Stimulated activated naive B cell treated with anti-CD40 and anti-IgM and Interleukin-4, amounts not matched to agents 10 μg/mL and 1 μg/mL and 100 μg/mL, for 72 hours (primary cell): Measurements from ENCODE around the gene CTNND1.

Source experiments
- ATAC-seq, 2 donors: fragments of 150-1000 bp; cut with Tn5 transposase; replicated peaks; 2 replicates each; pipeline ENCODE4 v1.10.0; 2021; ENCODE audit warnings: moderate library complexity in 1 of 2
- DNase-seq: peaks from one replicate; pipeline ENCODE4 v3.0.0; 2021
- H3K27ac Mint-ChIP-seq: one replicate; pipeline ENCODE4 v1.8.0; 2022; ENCODE audit warnings: mild to moderate bottlenecking, mixed read lengths
- H3K27me3 Mint-ChIP-seq, 2 donors: one replicate each; pipeline ENCODE4 v1.8.0; 2022; ENCODE audit warnings: mixed read lengths in 2 of 2
- H3K36me3 Mint-ChIP-seq, 2 donors: one replicate each; pipeline ENCODE4 v1.8.0; 2022; ENCODE audit warnings: mixed read lengths in 2 of 2, mild to moderate bottlenecking in 1 of 2
- H3K4me1 Mint-ChIP-seq, 2 donors: one replicate each; pipeline ENCODE4 v1.8.0; 2022; ENCODE audit warnings: mixed read lengths in 2 of 2, mild to moderate bottlenecking in 1 of 2
- H3K4me3 Mint-ChIP-seq, 2 donors: one replicate each; pipeline ENCODE4 v1.8.0; 2022; ENCODE audit warnings: mild to moderate bottlenecking in 2 of 2, mixed read lengths in 2 of 2, moderate library complexity in 1 of 2
- H3K9me3 Mint-ChIP-seq, 2 donors: one replicate each; pipeline ENCODE4 v1.8.0; 2022; ENCODE audit warnings: mixed read lengths in 2 of 2, mild to moderate bottlenecking in 1 of 2

Gene CTNND1

GRCh38 chr11:57791321-57792059, 29.9 kb downstream of the CTNND1 start:
- peak overlapping the region; percentile 90 for H3K27ac Mint-ChIP-seq
- H3K9me3 Mint-ChIP-seq: peaks cover 0 to 2% of the 10 kb centered on the region in 2 donors
- no peaks in the 10 kb centered on the region for H3K27me3 Mint-ChIP-seq
- H3K36me3 Mint-ChIP-seq: peaks cover 22 to 35% of the 10 kb centered on the region in 2 donors
- DNase-seq (no peak), ATAC-seq (peak; percentile 6 to 10)
- H3K4me3 Mint-ChIP-seq: peak overlapping the region in 1 of 2 donors; percentile 59
- peaks cover 36 to 73% of the 10 kb centered on the region in 2 donors for H3K4me1 Mint-ChIP-seq

- no peaks in the 10 kb centered on the region for H3K27me3 Mint-ChIP-seq
- peaks cover 33 to 70% of the 10 kb centered on the region in 2 donors for H3K4me1 Mint-ChIP-seq
- ATAC-seq: peak; percentile 89 to 91
- peaks cover 26 to 37% of the 10 kb centered on the region in 2 donors for H3K36me3 Mint-ChIP-seq
- peak overlapping the region; percentile 90 for H3K27ac Mint-ChIP-seq
- H3K4me3 Mint-ChIP-seq: peak overlapping the region; percentile 59 to 63
- DNase-seq: peak; percentile 70
- H3K9me3 Mint-ChIP-seq: peaks cover 0 to 2% of the 10 kb centered on the region in 2 donors
Observed at GRCh38 chr11:57792060-57792541, 30.5 kb downstream of the CTNND1 start.

- peak overlapping the region; percentile 91 for H3K27ac Mint-ChIP-seq
- peak; percentile 36 to 50 for ATAC-seq
- H3K27me3 Mint-ChIP-seq: no peaks in the 10 kb centered on the region
- H3K9me3 Mint-ChIP-seq: peaks cover 0 to 2% of the 10 kb centered on the region in 2 donors
- DNase-seq: peak; percentile 8
- peak overlapping the region; percentile 59 to 64 for H3K4me3 Mint-ChIP-seq
- peaks cover 29 to 38% of the 10 kb centered on the region in 2 donors for H3K36me3 Mint-ChIP-seq
- peaks cover 32 to 64% of the 10 kb centered on the region in 2 donors for H3K4me1 Mint-ChIP-seq
Observed at GRCh38 chr11:57792870-57793269, 31.3 kb downstream of the CTNND1 start.

- H3K27me3 Mint-ChIP-seq: no peaks in the 10 kb centered on the region
- DNase-seq (no peak), ATAC-seq (no peak)
- peak overlapping the region; percentile 91 for H3K27ac Mint-ChIP-seq
- peaks cover 32 to 64% of the 10 kb centered on the region in 2 donors for H3K4me1 Mint-ChIP-seq
- peaks cover 0 to 2% of the 10 kb centered on the region in 2 donors for H3K9me3 Mint-ChIP-seq
- no peak overlapping the region for H3K4me3 Mint-ChIP-seq
- H3K36me3 Mint-ChIP-seq: peaks cover 33 to 44% of the 10 kb centered on the region in 2 donors
Observed at GRCh38 chr11:57793351-57794115, 31.9 kb downstream of the CTNND1 start.

GRCh38 chr11:57798905-57799559, 37.4 kb downstream of the CTNND1 start:
- peaks cover 26 to 47% of the 10 kb centered on the region in 2 donors for H3K4me1 Mint-ChIP-seq
- H3K36me3 Mint-ChIP-seq: peaks cover 44% of the 10 kb centered on the region in 2 donors
- no peak overlapping the region for H3K4me3 Mint-ChIP-seq
- peak overlapping the region; percentile 94 for H3K27ac Mint-ChIP-seq
- no peaks in the 10 kb centered on the region for H3K27me3 Mint-ChIP-seq
- H3K9me3 Mint-ChIP-seq: peaks cover 0 to 2% of the 10 kb centered on the region in 2 donors
- peak; percentile 81 to 83 for ATAC-seq
- DNase-seq: no peak

GRCh38 chr11:57800444-57801182, 39.0 kb downstream of the CTNND1 start:
- DNase-seq (no peak), ATAC-seq (peak; percentile 79 to 80)
- peak overlapping the region; percentile 57 for H3K27ac Mint-ChIP-seq
- peaks cover 0 to 2% of the 10 kb centered on the region in 2 donors for H3K9me3 Mint-ChIP-seq
- peaks cover 40 to 49% of the 10 kb centered on the region in 2 donors for H3K36me3 Mint-ChIP-seq
- H3K27me3 Mint-ChIP-seq: no peaks in the 10 kb centered on the region
- H3K4me1 Mint-ChIP-seq: peaks cover 23 to 41% of the 10 kb centered on the region in 2 donors
- no peak overlapping the region for H3K4me3 Mint-ChIP-seq

- Mint-ChIP-seq H3K4me3 (no peak overlapping the region), H3K4me1 (peaks cover 19 to 37% of the 10 kb centered on the region in 2 donors), H3K36me3 (peaks cover 40 to 49% of the 10 kb centered on the region in 2 donors), H3K27ac (no peak overlapping the region), H3K27me3 (no peaks in the 10 kb centered on the region), H3K9me3 (no peaks in the 10 kb centered on the region)
- DNase-seq: no peak
- no peak for ATAC-seq
Observed at GRCh38 chr11:57801183-57801485, 39.5 kb downstream of the CTNND1 start.

- no peak overlapping the region for H3K4me3 Mint-ChIP-seq
- H3K9me3 Mint-ChIP-seq: no peaks in the 10 kb centered on the region
- no peak for ATAC-seq
- H3K27me3 Mint-ChIP-seq: no peaks in the 10 kb centered on the region
- peaks cover 19 to 35% of the 10 kb centered on the region in 2 donors for H3K4me1 Mint-ChIP-seq
- peaks cover 43 to 50% of the 10 kb centered on the region in 2 donors for H3K36me3 Mint-ChIP-seq
- H3K27ac Mint-ChIP-seq: no peak overlapping the region
- no peak for DNase-seq
Observed at GRCh38 chr11:57802411-57802810, 40.8 kb downstream of the CTNND1 start.

- DNase-seq (no peak), ATAC-seq (no peak)
- Mint-ChIP-seq H3K9me3 (no peaks in the 10 kb centered on the region), H3K4me3 (no peak overlapping the region), H3K36me3 (peaks cover 42 to 50% of the 10 kb centered on the region in 2 donors), H3K27ac (no peak overlapping the region), H3K4me1 (peaks cover 7 to 18% of the 10 kb centered on the region in 2 donors), H3K27me3 (no peaks in the 10 kb centered on the region)
Observed at GRCh38 chr11:57804466-57804865, 42.9 kb downstream of the CTNND1 start.

- ATAC-seq (no peak), DNase-seq (no peak)
- H3K4me1 Mint-ChIP-seq: peaks cover 1 to 10% of the 10 kb centered on the region in 2 donors
- peak overlapping the region; percentile 31 for H3K27ac Mint-ChIP-seq
- H3K36me3 Mint-ChIP-seq: peaks cover 48 to 52% of the 10 kb centered on the region in 2 donors
- H3K4me3 Mint-ChIP-seq: no peak overlapping the region
- H3K9me3 Mint-ChIP-seq: no peaks in the 10 kb centered on the region
- no peaks in the 10 kb centered on the region for H3K27me3 Mint-ChIP-seq
Observed at GRCh38 chr11:57805780-57806179, 44.2 kb downstream of the CTNND1 start.

- Mint-ChIP-seq H3K27me3 (no peaks in the 10 kb centered on the region), H3K4me1 (peaks cover 13 to 21% of the 10 kb centered on the region in 2 donors), H3K36me3 (peaks cover 43 to 49% of the 10 kb centered on the region in 2 donors), H3K27ac (no peak overlapping the region), H3K4me3 (no peak overlapping the region), H3K9me3 (no peaks in the 10 kb centered on the region)
- ATAC-seq (no peak), DNase-seq (no peak)
Observed at GRCh38 chr11:57812634-57813033, 51.0 kb downstream of the CTNND1 start.

- peaks cover 36 to 52% of the 10 kb centered on the region in 2 donors for H3K36me3 Mint-ChIP-seq
- peak overlapping the region in 1 of 2 donors; percentile 2 for H3K4me3 Mint-ChIP-seq
- H3K27me3 Mint-ChIP-seq: no peaks in the 10 kb centered on the region
- peaks cover 13 to 21% of the 10 kb centered on the region in 2 donors for H3K4me1 Mint-ChIP-seq
- no peaks in the 10 kb centered on the region for H3K9me3 Mint-ChIP-seq
- H3K27ac Mint-ChIP-seq: peak overlapping the region; percentile 63
- DNase-seq (peak; percentile 9), ATAC-seq (peak; percentile 90 to 95)
Observed at GRCh38 chr11:57815476-57815875, 53.9 kb downstream of the CTNND1 start.

GRCh38 chr11:57815877-57816276, 54.3 kb downstream of the CTNND1 start:
- H3K36me3 Mint-ChIP-seq: peaks cover 37 to 52% of the 10 kb centered on the region in 2 donors

More at GRCh38 chr11:57815877-57816276, 54.3 kb downstream of the CTNND1 start:
- Mint-ChIP-seq H3K27me3 (no peaks in the 10 kb centered on the region), H3K9me3 (no peaks in the 10 kb centered on the region), H3K4me1 (peaks cover 13 to 21% of the 10 kb centered on the region in 2 donors), H3K4me3 (peak overlapping the region in 1 of 2 donors; percentile 2), H3K27ac (peak overlapping the region; percentile 63)
- peak; percentile 23 to 37 for ATAC-seq
- no peak for DNase-seq
